Activated CD4-positive, alpha-beta T cell treated with anti-CD3 and anti-CD28 coated beads for 36 hours (primary cell): Measurements from ENCODE around the gene FNBP1. TPM values are rescaled to one million over a fixed set of nuclear protein-coding genes. Genes with fewer than 3 reads are reported as not detected.
A peak's percentile ranks its signal among the peaks of the same experiment; 100 is the strongest.
"Not testable (repeated sequence)": the region's sequence is repeated elsewhere in the genome, so short reads cannot be mapped to it uniquely, and the experiment has no call there.

Experiments
- ATAC-seq: fragments of 200-7000 bp; cut with Tn5 transposase; one replicate; pipeline ENCODE4 v1.10.0; 2021; ENCODE audit warnings: mild to moderate bottlenecking, moderate library complexity
- CTCF ChIA-PET: fragments of 350-600 bp; sonication (Branson Sonifier 250); formaldehyde crosslinking; loops from one replicate; lab custom pipeline; 2021; ENCODE audit warnings: antibody characterized with exemption; lab: Charles Lee
- POLR2A ChIA-PET: fragments of 350-600 bp; sonication (Branson Sonifier 250); formaldehyde crosslinking; loops from one replicate; lab custom pipeline; 2021; ENCODE audit warnings: antibody characterized with exemption, inconsistent platforms; lab: Charles Lee
- DNase-seq: peaks from one replicate; pipeline ENCODE4 v3.0.0-alpha.2; 2020
- H3K27ac Mint-ChIP-seq: one replicate; pipeline ENCODE4 v1.8.0; 2021; ENCODE audit warnings: mixed read lengths
- H3K27me3 Mint-ChIP-seq: one replicate; pipeline ENCODE4 v1.8.0; 2021; ENCODE audit warnings: mixed read lengths
- H3K36me3 Mint-ChIP-seq: one replicate; pipeline ENCODE4 v1.8.0; 2021; ENCODE audit warnings: low read depth, mixed read lengths
- H3K4me1 Mint-ChIP-seq: one replicate; pipeline ENCODE4 v1.8.0; 2021; ENCODE audit warnings: mixed read lengths
- H3K4me3 Mint-ChIP-seq: one replicate; pipeline ENCODE4 v1.8.0; 2021; ENCODE audit warnings: mild to moderate bottlenecking, moderate library complexity, mixed read lengths
- H3K9me3 Mint-ChIP-seq: one replicate; pipeline ENCODE4 v1.8.0; 2021; ENCODE audit warnings: low read depth, mixed read lengths
- intact Hi-C, 2 experiments: fragments of 100-400 bp; cut with DNase I in 1 of 2; cut with micrococcal nuclease in 1 of 2; formaldehyde crosslinking; loops; one replicate each; pipeline versions ENCODE4 v1.14.2 to v1.15.1; 2022 to 2024; cut with DNase I, micrococcal nuclease
- total RNA-seq, 2 experiments: library from RNA; stranded (reverse); gene quantifications; one replicate each; pipeline ENCODE4 v1.2.3, GENCODE V29; 2021

FNBP1 gene
- total RNA-seq, 2 experiments from 2014 or later, result 254 to 354 TPM

DNA sequence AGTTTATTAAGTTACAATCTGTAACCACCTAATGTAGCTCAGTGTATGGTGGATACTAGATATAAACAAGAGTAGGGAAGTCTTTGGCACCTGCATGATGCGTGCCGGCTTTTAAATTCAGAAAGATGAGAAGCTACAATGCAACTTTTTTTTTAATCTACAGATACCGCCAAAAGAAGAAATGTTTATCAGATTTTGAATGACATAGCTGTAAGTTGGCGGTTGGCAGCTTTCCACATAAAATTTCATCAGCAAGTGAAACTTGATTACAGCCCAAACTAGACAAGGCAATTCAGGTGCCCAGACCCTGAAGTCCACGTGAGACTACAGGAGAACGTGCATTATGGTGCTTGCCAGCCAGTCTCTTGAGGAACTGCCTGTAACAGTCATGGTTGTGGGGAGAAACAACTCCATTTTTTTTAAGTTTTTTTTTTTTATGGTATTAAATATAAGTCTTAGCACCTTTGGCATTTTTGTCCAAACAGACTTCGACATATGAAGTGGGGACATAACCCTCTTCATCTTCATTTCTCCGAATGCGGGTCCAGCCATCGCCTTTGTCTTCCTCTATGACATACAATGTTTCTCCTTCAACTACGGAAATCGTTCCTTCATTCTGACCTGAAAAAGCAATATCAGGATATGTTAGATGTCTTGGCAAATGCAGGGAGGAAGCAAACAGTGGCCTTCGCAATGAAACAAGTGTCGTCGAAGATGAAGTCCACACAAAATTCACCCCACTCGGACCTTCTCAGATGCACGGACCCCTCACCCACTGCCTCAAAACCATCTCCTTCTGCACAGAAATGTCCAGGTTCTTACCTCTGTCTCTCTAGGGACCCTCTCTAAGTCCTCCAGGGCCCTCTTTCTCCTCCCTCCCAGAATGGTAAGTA is 147.4 kb downstream of the FNBP1 start:
- H3K27me3 Mint-ChIP-seq, result no peaks in the 10 kb centered on the region
- ATAC-seq, result peak; percentile 33
- CTCF ChIA-PET, result interaction anchor here (0.6 to 2.2 kb wide), 4 partner anchors 9 to 279 kb away, joined by 3 to 5 read pairs (median 3); no protein-coding TSS in a partner anchor
- no peaks in the 10 kb centered on the region for H3K9me3 Mint-ChIP-seq
- intact Hi-C loops, result loop anchor here in 1 of 2 experiments (1.0 to 2.0 kb wide), 2 partner anchors 8 to 17 kb away; no protein-coding TSS in a partner anchor
- POLR2A ChIA-PET, result interaction anchor here (0.6 to 1.0 kb wide), 5 partner anchors 9 to 1796 kb away, joined by 3 to 4 read pairs (median 3); no protein-coding TSS in a partner anchor
- H3K4me3 Mint-ChIP-seq, result no peak overlapping the region
- H3K36me3 Mint-ChIP-seq, result peaks cover 85% of the 10 kb centered on the region
- peaks cover 71% of the 10 kb centered on the region for H3K4me1 Mint-ChIP-seq
- H3K27ac Mint-ChIP-seq, result peak overlapping the region; percentile 99
- peak; percentile 73 for DNase-seq

DNA sequence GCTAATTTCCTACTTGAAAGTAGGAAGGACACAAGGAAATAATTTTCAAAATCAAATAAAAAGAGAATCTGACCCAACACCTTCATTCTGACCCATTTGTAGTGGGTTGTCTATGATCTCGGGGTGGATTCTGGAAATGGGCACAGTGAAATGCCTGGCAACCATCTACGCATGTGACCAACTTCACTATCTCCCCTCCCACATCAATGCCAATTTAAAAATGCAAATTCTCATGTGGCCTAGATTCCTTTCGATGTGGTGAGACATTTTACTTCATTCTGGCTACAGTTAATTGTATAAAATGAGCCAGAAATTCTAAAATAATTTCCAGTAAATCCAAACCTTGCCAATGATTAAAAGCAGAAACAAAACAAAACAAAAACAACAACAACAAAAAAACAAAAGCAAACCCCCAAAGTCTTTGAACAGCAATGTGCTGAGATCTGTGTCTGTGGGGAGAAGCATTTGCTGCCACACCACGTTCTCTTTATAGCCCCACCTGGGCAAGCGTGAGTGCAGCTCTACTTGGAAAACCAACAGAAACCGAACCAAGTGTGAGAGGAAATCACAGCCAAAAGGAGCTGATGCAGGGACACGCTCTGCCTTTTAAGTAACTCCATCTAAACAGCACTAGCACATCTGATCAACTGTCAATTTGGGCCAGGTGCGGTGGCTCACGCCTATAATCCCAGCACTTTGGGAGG is 148.7 kb downstream of the FNBP1 start:
- Mint-ChIP-seq H3K4me3 (peak overlapping the region; percentile 20), H3K36me3 (peaks cover 83% of the 10 kb centered on the region), H3K27me3 (no peaks in the 10 kb centered on the region), H3K9me3 (no peaks in the 10 kb centered on the region), H3K27ac (peak overlapping the region; percentile 99), H3K4me1 (peaks cover 80% of the 10 kb centered on the region)
- DNase-seq (peak; percentile 45), ATAC-seq (no peak)
- ChIA-PET CTCF (interaction anchor here (0.6 to 2.2 kb wide), 2 partner anchors 137 to 330 kb away, joined by 4 to 5 read pairs; no protein-coding TSS in a partner anchor), POLR2A (interaction anchor here (0.6 to 1.0 kb wide), 3 partner anchors 44 to 145 kb away, joined by 3 to 6 read pairs (median 4); no protein-coding TSS in a partner anchor)
- intact Hi-C loops, result loop anchor here in 1 of 2 experiments (2.0 kb wide), 1 partner anchor 19 kb away; no protein-coding TSS in a partner anchor

DNA sequence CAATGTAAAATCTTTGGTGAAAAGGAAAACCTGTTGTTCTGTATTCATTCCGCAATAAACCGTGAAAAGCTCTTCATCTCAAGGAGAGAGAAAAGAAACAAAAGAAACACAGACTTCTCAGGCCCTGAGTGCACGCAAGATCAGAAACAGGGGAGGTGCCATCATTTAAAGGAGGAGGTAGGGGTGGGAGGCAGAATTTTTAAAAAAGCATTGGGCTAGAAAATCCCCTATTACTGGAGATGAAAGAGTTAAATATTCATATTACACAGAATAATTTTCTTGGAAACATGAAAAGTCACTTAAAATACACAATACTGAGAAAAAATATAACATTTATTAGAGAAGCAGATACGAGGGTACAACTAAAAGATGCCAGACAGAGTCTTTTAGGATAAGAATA is 151.4 kb downstream of the FNBP1 start:
- Mint-ChIP-seq H3K36me3 (peaks cover 75% of the 10 kb centered on the region), H3K27me3 (no peaks in the 10 kb centered on the region), H3K4me1 (peaks cover 89% of the 10 kb centered on the region), H3K9me3 (no peaks in the 10 kb centered on the region), H3K27ac (peak overlapping the region; percentile 99), H3K4me3 (peak overlapping the region; percentile 97)
- CTCF ChIA-PET, result interaction anchor here (0.7 to 1.5 kb wide), 4 partner anchors 26 to 144 kb away, joined by 3 to 4 read pairs (median 4); no protein-coding TSS in a partner anchor
- ATAC-seq, result no peak
- intact Hi-C loops, result loop anchor here in 1 of 2 experiments (2.0 kb wide), 1 partner anchor 41 kb away; no protein-coding TSS in a partner anchor
- no peak for DNase-seq
- POLR2A ChIA-PET, result interaction anchor here (1.1 to 2.0 kb wide), 2 partner anchors 12 to 35 kb away, joined by 3 to 4 read pairs; no protein-coding TSS in a partner anchor

DNA sequence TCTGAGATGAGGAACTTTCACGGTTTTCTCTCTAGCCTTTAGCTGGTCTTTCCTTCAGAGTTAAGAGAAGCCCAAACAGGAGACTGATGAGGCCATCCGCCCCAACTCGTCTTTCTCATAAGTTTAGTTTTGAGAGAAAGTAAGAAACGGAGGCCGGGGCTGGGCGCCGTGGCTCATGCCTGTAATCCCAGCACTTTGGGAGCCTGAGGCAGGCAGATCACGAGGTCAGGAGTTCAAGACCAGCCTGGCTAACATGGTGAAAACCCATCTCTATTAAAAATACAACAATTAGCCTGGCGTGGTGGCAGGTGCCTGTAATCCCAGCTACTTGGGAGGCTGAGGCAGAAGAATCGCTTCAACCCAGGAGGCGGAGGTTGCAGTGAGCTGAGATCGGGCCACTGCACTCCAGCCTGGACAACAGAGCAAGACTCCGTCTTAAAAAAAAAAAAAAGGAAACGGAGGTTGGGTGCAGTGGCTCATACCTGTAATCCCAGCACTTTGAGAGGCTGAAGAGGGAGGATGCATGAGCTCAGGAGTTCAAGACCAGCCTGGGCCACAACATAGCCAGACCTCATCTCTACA is 152.2 kb downstream of the FNBP1 start:
- not testable (repeated sequence) for DNase-seq, H3K9me3 Mint-ChIP-seq, ATAC-seq, H3K27me3 Mint-ChIP-seq
- peak overlapping the region; percentile 99 for H3K27ac Mint-ChIP-seq
- intact Hi-C loops, result loop anchor here in 1 of 2 experiments (2.0 kb wide), 1 partner anchor 42 kb away; no protein-coding TSS in a partner anchor
- peaks cover 69% of the 10 kb centered on the region for H3K36me3 Mint-ChIP-seq
- peaks cover 84% of the 10 kb centered on the region for H3K4me1 Mint-ChIP-seq
- H3K4me3 Mint-ChIP-seq, result peak overlapping the region; percentile 97
- CTCF ChIA-PET, result interaction anchor here (0.7 to 1.5 kb wide), 4 partner anchors 25 to 145 kb away, joined by 3 to 4 read pairs (median 4); no protein-coding TSS in a partner anchor
- POLR2A ChIA-PET, result interaction anchor here (0.6 to 2.0 kb wide), 9 partner anchors 7 to 237 kb away, joined by 3 to 7 read pairs (median 4); no protein-coding TSS in a partner anchor

DNA sequence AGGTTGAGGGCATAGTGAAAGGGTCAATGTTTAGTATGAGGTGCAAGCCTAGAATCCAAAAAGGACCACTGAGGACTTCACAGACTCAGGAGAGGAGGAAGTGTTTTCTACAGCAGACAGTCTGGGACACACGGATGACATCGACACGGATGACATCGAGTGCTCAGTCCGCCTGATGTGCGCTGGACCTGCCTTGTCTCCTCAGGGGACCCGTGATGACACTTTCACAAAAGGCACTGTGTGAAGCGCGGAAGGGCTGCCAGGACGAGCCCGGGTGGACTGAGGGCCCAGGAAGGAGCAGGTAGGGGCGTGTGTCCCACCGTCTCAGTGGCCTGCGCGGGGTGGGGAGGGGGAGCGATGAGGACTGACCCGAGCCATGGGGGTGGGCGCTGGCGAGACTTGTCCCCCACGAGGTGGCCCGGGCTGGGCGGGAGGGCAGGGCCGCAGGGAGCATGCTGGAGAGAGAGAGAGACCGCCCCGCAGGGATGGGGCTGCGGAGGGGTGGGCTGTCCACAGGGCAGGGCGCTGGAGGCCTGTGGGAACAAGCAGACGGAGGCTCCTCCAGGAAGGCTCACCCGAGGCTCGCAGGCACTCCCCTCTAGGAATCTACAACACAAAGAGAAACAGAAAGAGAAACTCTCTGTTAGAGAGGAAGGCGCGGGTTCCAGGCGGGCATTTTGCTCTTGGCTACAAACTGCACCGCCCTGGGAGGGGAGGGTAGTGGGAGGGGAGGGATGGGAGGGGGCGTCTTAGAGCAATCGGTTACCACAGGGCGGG is 152.9 kb downstream of the FNBP1 start:
- intact Hi-C loops, result loop anchor here (2.0 to 10.0 kb wide), 5 partner anchors 43 to 1775 kb away; partner anchors contain the start of genes IER5L (in 1 of the 2) and NUP214 (in 1 of the 2)
- ATAC-seq, result peak; percentile 6

DNA sequence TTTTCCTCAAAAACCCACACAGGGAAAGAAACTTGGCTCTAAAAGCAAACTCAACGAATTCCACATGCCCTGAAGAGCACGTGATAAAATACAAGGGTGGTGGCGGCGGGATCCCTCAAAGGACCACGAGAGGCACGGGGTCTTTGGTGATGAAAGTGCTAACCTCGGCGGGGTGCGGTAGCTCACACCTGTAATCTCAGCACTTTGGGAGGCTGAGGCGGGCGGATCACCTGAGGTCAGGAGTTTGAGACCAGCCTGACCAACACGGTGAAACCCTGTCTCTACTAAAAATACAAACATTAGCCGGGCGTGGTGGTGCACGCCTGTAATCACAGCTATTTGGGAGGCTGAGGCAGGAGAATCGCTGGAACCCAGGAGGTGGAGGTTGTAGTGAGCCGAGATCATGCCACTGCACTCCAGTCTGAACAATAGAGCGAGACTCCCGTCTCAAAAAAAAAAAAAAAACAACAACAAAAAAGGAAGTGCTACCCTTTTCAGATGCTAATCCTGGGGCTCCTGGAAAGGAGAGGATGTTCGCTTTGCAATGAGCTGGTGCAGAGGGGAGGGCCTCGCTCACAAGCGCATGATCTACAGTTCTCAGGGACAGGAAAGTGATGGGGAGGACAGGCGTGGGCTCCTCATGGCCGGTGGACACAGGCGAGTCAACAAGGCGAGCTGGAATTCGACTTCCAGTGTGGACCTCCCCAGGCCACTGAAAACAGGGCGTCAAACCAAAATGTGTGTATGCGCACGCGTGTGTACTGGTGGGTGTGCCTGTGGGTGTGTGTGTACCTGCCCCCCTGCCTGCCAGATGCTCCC is 153.7 kb downstream of the FNBP1 start:
- Mint-ChIP-seq H3K27me3 (no peaks in the 10 kb centered on the region), H3K4me3 (peak overlapping the region; percentile 97), H3K9me3 (no peaks in the 10 kb centered on the region), H3K4me1 (peaks cover 73% of the 10 kb centered on the region), H3K27ac (peak overlapping the region; percentile 99), H3K36me3 (peaks cover 65% of the 10 kb centered on the region)
- DNase-seq (peak; percentile 55), ATAC-seq (no peak)
- CTCF ChIA-PET, result interaction anchor here (0.9 to 2.0 kb wide), 8 partner anchors 9 to 142 kb away, joined by 3 to 5 read pairs (median 4); no protein-coding TSS in a partner anchor
- POLR2A ChIA-PET, result interaction anchor here (0.9 to 3.5 kb wide), 18 partner anchors 9 to 153 kb away, joined by 3 to 21 read pairs (median 4); no protein-coding TSS in a partner anchor
- intact Hi-C loops, result loop anchor here (5.0 to 10.0 kb wide), 4 partner anchors 345 to 1775 kb away; partner anchors contain the start of genes IER5L (in 1 of the 2) and NUP214 (in 1 of the 2)

More for the DNA sequence above, 152.9 kb downstream of the FNBP1 start:
- Mint-ChIP-seq H3K4me1 (peaks cover 78% of the 10 kb centered on the region), H3K27ac (peak overlapping the region; percentile 99), H3K4me3 (peak overlapping the region; percentile 97), H3K9me3 (no peaks in the 10 kb centered on the region), H3K36me3 (peaks cover 66% of the 10 kb centered on the region), H3K27me3 (no peaks in the 10 kb centered on the region)
- peak; percentile 93 for DNase-seq
- ChIA-PET POLR2A (interaction anchor here (0.6 to 3.5 kb wide), 11 partner anchors 14 to 238 kb away, joined by 3 to 21 read pairs (median 5); no protein-coding TSS in a partner anchor), CTCF (interaction anchor here (1.1 to 1.9 kb wide), 2 partner anchors 46 to 66 kb away, joined by 3 to 5 read pairs; no protein-coding TSS in a partner anchor)

DNA sequence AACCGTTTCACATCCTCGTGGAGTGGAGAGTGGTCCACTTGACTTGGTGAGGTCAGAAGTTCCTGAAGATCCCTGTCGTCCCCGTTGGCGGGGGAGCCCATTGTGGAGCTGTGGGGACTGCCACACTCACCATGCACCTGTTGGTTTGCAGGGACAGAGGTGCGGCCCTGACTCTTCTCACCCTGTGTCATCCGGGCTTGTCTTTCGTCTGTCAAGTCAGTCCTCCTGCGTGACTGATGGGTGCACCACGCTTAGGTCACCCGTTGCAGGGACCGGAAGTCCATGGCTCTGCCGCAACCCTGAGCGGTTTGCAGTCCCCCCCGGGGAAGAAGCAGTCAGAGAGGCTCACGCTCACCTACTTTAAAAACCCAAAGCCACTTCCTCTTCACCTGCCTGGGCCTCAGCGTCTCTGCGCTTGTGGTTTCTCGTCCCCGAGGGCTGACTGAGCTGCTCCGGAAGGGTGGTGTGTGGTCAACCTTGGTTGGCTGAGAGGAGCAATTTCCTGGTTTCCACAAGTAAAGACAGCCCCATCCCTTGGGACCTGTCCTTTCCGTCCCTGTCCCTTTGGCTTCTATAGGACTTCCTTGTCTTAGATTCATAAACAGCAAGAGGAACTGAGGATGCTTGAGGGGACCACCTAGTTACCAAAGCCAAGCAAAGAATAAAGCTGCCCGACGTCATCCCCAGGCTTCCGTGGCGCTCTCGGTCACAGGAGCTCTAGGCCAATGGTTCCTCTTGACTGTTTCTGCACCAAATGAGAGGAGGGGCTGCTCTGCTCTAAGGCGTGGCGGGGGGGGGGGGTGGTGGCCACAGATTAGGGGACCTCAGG is 154.5 kb downstream of the FNBP1 start:
- Mint-ChIP-seq H3K4me1 (peaks cover 75% of the 10 kb centered on the region), H3K27ac (peak overlapping the region; percentile 99), H3K27me3 (no peaks in the 10 kb centered on the region), H3K36me3 (peaks cover 59% of the 10 kb centered on the region), H3K9me3 (no peaks in the 10 kb centered on the region), H3K4me3 (peak overlapping the region; percentile 97)
- CTCF ChIA-PET, result interaction anchor here (0.6 to 2.5 kb wide), 12 partner anchors 10 to 153 kb away, joined by 3 to 18 read pairs (median 3); no protein-coding TSS in a partner anchor
- intact Hi-C loops, result loop anchor here (1.0 to 10.0 kb wide), 8 partner anchors 69 to 1776 kb away; partner anchors contain the start of genes IER5L (in 1 of the 2) and NUP214 (in 1 of the 2)
- DNase-seq, result peak; percentile 97
- POLR2A ChIA-PET, result interaction anchor here (0.6 to 3.5 kb wide), 26 partner anchors 9 to 154 kb away, joined by 3 to 21 read pairs (median 4); no protein-coding TSS in a partner anchor
- ATAC-seq, result peak; percentile 50
